Adipocyte (in vitro differentiated cells): ENCODE results near the gene TMEM254.
"Not testable (repeated sequence)": the region's sequence is repeated elsewhere in the genome, so short reads cannot be mapped to it uniquely, and the experiment has no call there.

Experiments used
- DNase-seq: peaks from one replicate; pipeline ENCODE4 v3.0.0-alpha.2; 2015; ENCODE audit warnings: low read depth
- H3K27me3 ChIP-seq: replicated peaks from 2 replicates; pipeline ENCODE4 v1.7.0; 2013; ENCODE audit warnings: mild to moderate bottlenecking, low read length, moderate library complexity; ENCODE audit not compliant: control insufficient read depth, insufficient read depth
- H3K36me3 ChIP-seq: 2 replicates; pipeline ENCODE4 v1.7.0; 2013; ENCODE audit warnings: low read length, mild to moderate bottlenecking, moderate library complexity; ENCODE audit not compliant: control insufficient read depth, insufficient read depth, severe bottlenecking
- H3K4me1 ChIP-seq: 2 replicates; pipeline ENCODE4 v1.7.0; 2013; ENCODE audit warnings: mild to moderate bottlenecking, low read length, moderate library complexity; ENCODE audit not compliant: control insufficient read depth, insufficient read depth
- H3K4me3 ChIP-seq: 2 replicates; pipeline ENCODE4 v1.7.0; 2013; ENCODE audit warnings: mild to moderate bottlenecking, low read length, moderate library complexity
- H3K9ac ChIP-seq: 2 replicates; pipeline ENCODE4 v1.7.0; 2013; ENCODE audit warnings: mild to moderate bottlenecking, low read length, moderate library complexity
- H3K9me3 ChIP-seq: 2 replicates; pipeline ENCODE4 v1.7.0; 2013; ENCODE audit warnings: mild to moderate bottlenecking, low read length, moderate library complexity; ENCODE audit not compliant: control insufficient read depth

The TMEM254 gene

GRCh38 chr10:80050752-80051151 lies 27.7 kb upstream of the TMEM254 start:
- Histone ChIP-seq H3K36me3 (no peaks in the 10 kb centered on the region), H3K4me1 (peaks cover 5% of the 10 kb centered on the region)

DNA sequence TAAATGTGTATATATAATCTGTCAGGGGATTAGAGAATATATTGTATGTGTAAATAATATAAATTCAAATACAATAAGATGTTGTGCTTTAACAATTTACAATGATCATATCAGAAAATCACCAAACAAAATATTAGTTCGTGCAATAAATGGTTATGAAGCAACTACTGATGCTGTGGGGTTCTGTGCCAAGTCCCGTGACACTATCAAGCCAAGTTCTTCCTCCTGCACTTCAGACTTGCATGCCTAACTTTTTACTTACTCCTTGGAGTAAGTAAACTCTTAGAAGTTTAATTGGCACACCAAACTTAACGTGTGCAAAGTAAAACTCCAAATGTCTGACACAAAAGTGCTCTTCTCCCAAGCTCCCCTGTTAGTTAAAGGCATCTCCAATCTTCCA lies 26.5 kb upstream of the TMEM254 start:
- Histone ChIP-seq H3K9ac (no peak overlapping the region), H3K27me3 (no peaks in the 10 kb centered on the region), H3K36me3 (no peaks in the 10 kb centered on the region), H3K4me3 (no peak overlapping the region), H3K9me3 (no peaks in the 10 kb centered on the region), H3K4me1 (no peaks in the 10 kb centered on the region)
- no peak for DNase-seq

More at GRCh38 chr10:80050752-80051151, 27.7 kb upstream of the TMEM254 start:
- Histone ChIP-seq H3K9me3 (no peaks in the 10 kb centered on the region), H3K9ac (no peak overlapping the region), H3K4me3 (no peak overlapping the region), H3K27me3 (no peaks in the 10 kb centered on the region)
- no peak for DNase-seq

GRCh38 chr10:80055760-80056159 lies 22.7 kb upstream of the TMEM254 start:
- H3K4me3 ChIP-seq, result no peak overlapping the region
- no peak overlapping the region for H3K9ac ChIP-seq
- no peak for DNase-seq
- H3K36me3 ChIP-seq, result no peaks in the 10 kb centered on the region
- H3K27me3 ChIP-seq, result no peaks in the 10 kb centered on the region
- no peaks in the 10 kb centered on the region for H3K9me3 ChIP-seq
- no peaks in the 10 kb centered on the region for H3K4me1 ChIP-seq

GRCh38 chr10:80057171-80057570 lies 21.3 kb upstream of the TMEM254 start:
- H3K4me1 ChIP-seq, result no peaks in the 10 kb centered on the region
- no peak overlapping the region for H3K4me3 ChIP-seq
- no peaks in the 10 kb centered on the region for H3K9me3 ChIP-seq
- no peaks in the 10 kb centered on the region for H3K36me3 ChIP-seq
- H3K9ac ChIP-seq, result no peak overlapping the region
- no peak for DNase-seq
- H3K27me3 ChIP-seq, result no peaks in the 10 kb centered on the region

DNA sequence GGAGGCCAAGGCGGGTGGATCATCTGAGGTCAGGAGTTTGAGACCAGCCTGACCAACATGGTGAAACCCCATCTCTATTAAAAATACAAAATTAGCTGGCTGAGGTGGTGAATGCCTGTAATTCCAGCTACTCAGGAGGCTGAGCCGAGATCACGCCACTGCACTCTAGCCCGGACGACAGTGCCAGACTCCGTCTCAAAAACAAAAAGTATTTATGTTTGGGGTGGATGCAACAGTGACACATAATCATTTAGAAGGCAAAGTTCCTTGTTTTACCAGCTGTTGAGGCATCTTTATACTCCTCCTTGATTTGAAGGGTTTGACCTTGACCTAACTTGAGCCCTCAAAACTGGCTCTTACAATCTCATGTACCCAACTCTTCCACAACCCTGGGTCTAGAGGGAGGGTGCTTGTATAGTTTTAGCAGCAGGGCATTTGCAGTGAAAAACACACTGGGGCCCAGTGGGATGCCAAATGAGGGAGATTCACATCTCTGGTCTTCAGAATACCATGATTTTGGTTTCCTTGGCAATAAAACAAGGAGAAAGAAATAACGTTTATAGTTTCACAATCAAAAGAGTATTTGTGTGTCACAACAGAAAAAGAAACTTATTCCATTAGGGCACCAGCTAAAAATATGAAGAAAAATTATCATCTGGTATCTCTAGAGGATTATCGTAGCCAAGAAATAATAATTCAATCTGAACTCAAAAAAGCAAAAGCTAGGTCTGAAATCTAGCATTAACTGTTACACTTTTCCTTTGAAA lies 14.2 kb upstream of the TMEM254 start:
- Histone ChIP-seq H3K4me3 (peak overlapping the region; percentile 66), H3K9me3 (no peaks in the 10 kb centered on the region), H3K4me1 (peaks cover 18% of the 10 kb centered on the region), H3K27me3 (no peaks in the 10 kb centered on the region), H3K36me3 (no peaks in the 10 kb centered on the region), H3K9ac (peak overlapping the region; percentile 58)
- no peak for DNase-seq

GRCh38 chr10:80066809-80067208 lies 11.7 kb upstream of the TMEM254 start:
- Histone ChIP-seq H3K27me3 (no peaks in the 10 kb centered on the region), H3K9me3 (no peaks in the 10 kb centered on the region), H3K4me3 (no peak overlapping the region), H3K36me3 (no peaks in the 10 kb centered on the region), H3K9ac (no peak overlapping the region), H3K4me1 (peaks cover 21% of the 10 kb centered on the region)
- no peak for DNase-seq

DNA sequence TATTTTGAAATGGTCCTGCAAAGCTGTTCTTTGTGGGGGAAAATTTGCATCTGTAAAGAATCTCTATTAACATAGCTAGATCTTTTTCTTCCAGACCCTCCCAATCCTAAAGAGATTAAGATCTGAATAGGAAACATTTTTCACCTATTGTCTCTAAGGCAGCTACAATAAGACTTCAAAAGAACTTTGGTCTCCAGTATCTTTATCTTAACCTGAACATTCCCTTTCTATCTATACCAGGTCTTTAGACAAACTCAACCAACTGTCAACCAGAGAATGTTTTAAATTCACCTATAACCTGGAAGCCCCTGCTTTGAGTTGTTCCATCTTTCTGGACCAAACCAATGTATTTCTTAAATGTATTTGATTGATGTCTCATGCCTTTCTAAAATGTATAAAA lies 10.6 kb upstream of the TMEM254 start:
- peaks cover 21% of the 10 kb centered on the region for H3K4me1 ChIP-seq
- H3K9me3 ChIP-seq, H3K4me3 ChIP-seq, DNase-seq, H3K27me3 ChIP-seq, H3K9ac ChIP-seq, H3K36me3 ChIP-seq: not testable (repeated sequence)

DNA sequence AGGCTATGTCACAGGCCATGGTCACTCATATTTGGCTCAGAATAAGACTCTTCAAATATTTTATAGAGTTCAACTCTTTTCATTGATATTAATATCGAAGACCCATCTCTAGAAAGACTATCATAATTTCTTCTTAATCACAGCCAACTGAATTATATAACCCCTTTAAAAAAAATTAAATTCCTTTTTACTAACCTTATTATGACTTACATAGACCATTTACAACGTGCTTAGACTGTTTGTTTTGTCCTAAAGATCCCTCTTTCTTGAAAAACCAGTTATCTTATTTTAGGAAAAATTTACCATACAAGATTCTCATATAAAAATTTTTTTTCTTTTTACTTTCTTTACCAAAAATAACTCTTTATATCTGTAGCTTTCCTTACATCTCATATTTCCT lies 10.2 kb upstream of the TMEM254 start:
- no peak overlapping the region for H3K4me3 ChIP-seq
- H3K9ac ChIP-seq, result no peak overlapping the region
- no peaks in the 10 kb centered on the region for H3K27me3 ChIP-seq
- peaks cover 21% of the 10 kb centered on the region for H3K4me1 ChIP-seq
- no peaks in the 10 kb centered on the region for H3K36me3 ChIP-seq
- no peak for DNase-seq
- H3K9me3 ChIP-seq, result no peaks in the 10 kb centered on the region

DNA sequence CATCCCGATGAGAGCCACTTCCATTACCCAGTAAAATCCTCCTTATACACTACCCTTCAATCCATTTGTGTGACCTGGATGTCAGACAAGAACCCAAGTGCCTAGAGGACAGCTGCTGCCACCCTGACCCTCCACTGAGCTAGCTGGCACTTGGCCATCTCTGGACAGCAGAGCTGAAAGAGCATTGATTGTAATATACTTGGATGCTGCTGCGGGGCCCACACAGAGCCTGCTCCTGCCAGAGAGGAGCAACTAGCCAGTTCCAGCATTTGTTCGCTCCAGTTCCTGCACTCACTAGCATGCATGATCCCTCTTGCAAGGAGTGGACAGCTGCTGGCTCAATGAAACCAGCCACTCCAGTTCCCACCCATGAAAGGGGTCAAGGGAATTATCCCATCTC lies 8.4 kb upstream of the TMEM254 start:
- H3K27me3 ChIP-seq, result no peaks in the 10 kb centered on the region
- no peak overlapping the region for H3K9ac ChIP-seq
- no peaks in the 10 kb centered on the region for H3K36me3 ChIP-seq
- no peaks in the 10 kb centered on the region for H3K9me3 ChIP-seq
- no peak for DNase-seq
- H3K4me3 ChIP-seq, result no peak overlapping the region
- peaks cover 7% of the 10 kb centered on the region for H3K4me1 ChIP-seq

DNA sequence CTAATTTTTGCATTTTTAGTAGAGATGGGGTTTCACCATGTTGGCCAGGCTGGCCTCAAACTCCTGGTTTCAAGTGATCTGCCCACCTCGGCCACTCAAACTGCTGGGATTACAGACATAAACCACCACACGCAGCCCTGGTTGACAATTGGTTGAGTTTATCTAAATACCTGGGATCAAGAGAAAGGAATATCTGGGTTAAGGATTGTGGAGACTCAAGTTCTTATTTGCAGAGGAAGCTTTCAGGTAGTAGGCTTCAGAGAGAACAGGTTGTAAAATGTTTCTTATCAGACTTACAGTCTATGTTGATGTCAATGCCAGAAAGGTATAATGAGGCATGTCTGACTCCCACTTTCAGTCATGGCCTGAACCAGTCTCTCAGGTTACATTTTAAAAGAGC lies 5.9 kb upstream of the TMEM254 start:
- Histone ChIP-seq H3K4me1 (peaks cover 14% of the 10 kb centered on the region), H3K9ac (no peak overlapping the region), H3K4me3 (no peak overlapping the region), H3K36me3 (no peaks in the 10 kb centered on the region), H3K27me3 (no peaks in the 10 kb centered on the region), H3K9me3 (no peaks in the 10 kb centered on the region)
- no peak for DNase-seq

DNA sequence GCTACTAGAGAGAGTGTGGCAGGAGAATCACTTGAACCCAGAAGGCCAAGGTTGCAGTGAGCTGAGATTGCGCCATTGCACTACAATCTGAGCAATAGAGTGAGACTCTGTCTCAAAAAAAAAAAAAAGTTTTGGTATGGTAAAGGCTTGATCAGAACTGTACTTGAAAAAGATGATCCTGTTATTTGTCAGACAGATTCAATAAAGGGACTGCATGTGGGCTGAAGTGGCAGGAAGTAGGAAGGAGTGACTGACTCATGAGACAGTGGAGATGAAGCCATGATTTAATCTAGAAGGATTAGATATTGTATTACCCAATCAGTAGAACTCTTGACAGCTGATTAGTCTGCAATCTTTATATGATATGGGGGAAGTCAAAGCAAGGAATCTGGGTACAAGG lies 2.7 kb upstream of the TMEM254 start:
- no peaks in the 10 kb centered on the region for H3K9me3 ChIP-seq
- DNase-seq, result no peak
- H3K9ac ChIP-seq, result no peak overlapping the region
- no peaks in the 10 kb centered on the region for H3K27me3 ChIP-seq
- no peaks in the 10 kb centered on the region for H3K36me3 ChIP-seq
- peaks cover 26% of the 10 kb centered on the region for H3K4me1 ChIP-seq
- H3K4me3 ChIP-seq, result no peak overlapping the region
